HepG2 (cell line): ENCODE results near the gene DPAGT1. TPM values are rescaled to one million over a fixed set of nuclear protein-coding genes. Genes with fewer than 3 reads are reported as not detected.

Source experiments
- EZH2 ChIP-seq: conservative IDR thresholded peaks from 2 replicates; pipeline ENCODE4 v1.6.1; 2012; ENCODE audit warnings: mild to moderate bottlenecking, low read depth, low read length, moderate library complexity
- FOXA1 ChIP-seq, 2 experiments: fragments of 450-650 bp in 1 of 2; sonication (generic) in 1 of 2; formaldehyde crosslinking in 1 of 2; IDR thresholded peaks; 2 replicates each; pipeline versions ENCODE4 v1.4.0 to v1.6.1; 2016 to 2020; ENCODE audit warnings: missing genetic modification reagents in 1 of 2
- GABPB1 ChIP-seq: IDR thresholded peaks from 2 replicates; pipeline ENCODE4 v1.6.1; 2016; ENCODE audit warnings: mild to moderate bottlenecking, missing genetic modification reagents, moderate library complexity, missing compliant biosample characterization
- GPN1 ChIP-seq: sonication (generic); formaldehyde crosslinking; IDR thresholded peaks from 2 replicates; pipeline ENCODE4 v1.5.1; 2020; ENCODE audit warnings: missing genetic modification reagents, borderline replicate concordance
- KDM5B ChIP-seq: sonication (generic); formaldehyde crosslinking; IDR thresholded peaks from 2 replicates; pipeline ENCODE4 v1.4.0; 2020; ENCODE audit warnings: missing genetic modification reagents, mild to moderate bottlenecking, borderline replicate concordance
- NFE2L2 ChIP-seq: fragments of 150-350 bp; IDR thresholded peaks from 2 replicates; pipeline ENCODE4 v1.6.1; 2014; ENCODE audit warnings: low read length
- SP140L ChIP-seq: sonication (generic); formaldehyde crosslinking; IDR thresholded peaks from 2 replicates; pipeline ENCODE4 v1.4.0; 2020; ENCODE audit warnings: missing genetic modification reagents, borderline replicate concordance
- TBX3 ChIP-seq: fragments of 450-650 bp; IDR thresholded peaks from 2 replicates; pipeline ENCODE4 v1.6.1; 2017; ENCODE audit warnings: antibody characterized with exemption, mild to moderate bottlenecking, inconsistent platforms, borderline replicate concordance
- TCF12 ChIP-seq, 2 experiments: fragments of 450-650 bp in 1 of 2; sonication (generic) in 1 of 2; formaldehyde crosslinking in 1 of 2; IDR thresholded peaks; 2 replicates each; pipeline versions ENCODE4 v1.6.1 to v1.8.0; 2017 to 2022; ENCODE audit warnings: antibody characterized with exemption in 1 of 2, mild to moderate bottlenecking in 1 of 2, missing genetic modification reagents in 1 of 2, moderate library complexity in 1 of 2
- ZNF331 ChIP-seq: sonication (generic); formaldehyde crosslinking; IDR thresholded peaks from 2 replicates; pipeline ENCODE4 v1.4.0; 2020; ENCODE audit warnings: missing genetic modification reagents
- ZNF468 ChIP-seq: sonication (generic); formaldehyde crosslinking; IDR thresholded peaks from 2 replicates; pipeline ENCODE4 v1.8.0; 2022; ENCODE audit warnings: mild to moderate bottlenecking, moderate library complexity, missing genetic modification reagents
- ZNF83 ChIP-seq: sonication (generic); formaldehyde crosslinking; IDR thresholded peaks from 2 replicates; pipeline ENCODE4 v1.4.0; 2020; ENCODE audit warnings: missing genetic modification reagents, mild to moderate bottlenecking, borderline replicate concordance
- polyA plus RNA-seq, 8 experiments: library from polyadenylated mRNA; depleted of rRNA in 3 of 8; stranded (reverse) in 7 of 8; unstranded in 1 of 8; fragments of >200 nt; fragmentation: Illumina TruSeq in 4 of 8; extraction: Trizol in 4 of 8; gene quantifications; 2 replicates each; pipeline versions ENCODE4 v1.2.1 to v1.2.3, GENCODE V29; 2011 to 2016; ENCODE audit warnings: low read depth in 4 of 8, missing spikeins in 1 of 8, mixed read lengths in 1 of 8; ENCODE audit not compliant: insufficient read depth in 1 of 8
- total RNA-seq, 5 experiments: library from RNA; depleted of rRNA; stranded (reverse); fragments of >200 nt; fragmentation: Illumina TruSeq; extraction: Trizol; gene quantifications; 2 replicates each; pipeline ENCODE4 v1.2.3, GENCODE V29; 2016; ENCODE audit warnings: low read depth in 1 of 5
- TF ChIP-seq, protein P1 (sequence below): sonication (generic); formaldehyde crosslinking; IDR thresholded peaks from 2 replicates; pipeline ENCODE4 v1.8.1; 2023; ENCODE audit warnings: mild to moderate bottlenecking, missing genetic modification reagents
- TF ChIP-seq, protein P2 (sequence below): sonication (generic); formaldehyde crosslinking; IDR thresholded peaks from 2 replicates; pipeline ENCODE4 v1.8.1; 2023; ENCODE audit warnings: mild to moderate bottlenecking, inconsistent platforms, moderate library complexity, missing genetic modification reagents, borderline replicate concordance
- TF ChIP-seq, protein P3 (sequence below), 2 experiments: sonication (generic) in 1 of 2; formaldehyde crosslinking in 1 of 2; IDR thresholded peaks; 2 replicates each; pipeline versions ENCODE4 v1.5.1 to v1.6.1; 2011 to 2020; ENCODE audit warnings: borderline replicate concordance in 1 of 2, low read depth in 1 of 2, low read length in 1 of 2, mild to moderate bottlenecking in 1 of 2, missing genetic modification reagents in 1 of 2, moderate library complexity in 1 of 2
- TF ChIP-seq, protein P4 (sequence below): sonication (generic); formaldehyde crosslinking; IDR thresholded peaks from 2 replicates; pipeline ENCODE4 v1.5.0; 2020; ENCODE audit warnings: mild to moderate bottlenecking, missing genetic modification reagents
- TF ChIP-seq, protein P5 (sequence below): sonication (generic); formaldehyde crosslinking; IDR thresholded peaks from 2 replicates; pipeline ENCODE4 v1.5.1; 2020; ENCODE audit warnings: missing genetic modification reagents, mild to moderate bottlenecking, borderline replicate concordance
- TF ChIP-seq, protein P6 (sequence below): conservative IDR thresholded peaks from 2 replicates; pipeline ENCODE4 v1.6.1; 2018; ENCODE audit warnings: missing genetic modification reagents

The DPAGT1 gene
- total and polyA plus RNA-seq, 2 of the 13 experiments (the other 11 are each of a cell fraction or from before 2014, with no cell fraction given): 37.6 to 70.7 TPM

DNA sequence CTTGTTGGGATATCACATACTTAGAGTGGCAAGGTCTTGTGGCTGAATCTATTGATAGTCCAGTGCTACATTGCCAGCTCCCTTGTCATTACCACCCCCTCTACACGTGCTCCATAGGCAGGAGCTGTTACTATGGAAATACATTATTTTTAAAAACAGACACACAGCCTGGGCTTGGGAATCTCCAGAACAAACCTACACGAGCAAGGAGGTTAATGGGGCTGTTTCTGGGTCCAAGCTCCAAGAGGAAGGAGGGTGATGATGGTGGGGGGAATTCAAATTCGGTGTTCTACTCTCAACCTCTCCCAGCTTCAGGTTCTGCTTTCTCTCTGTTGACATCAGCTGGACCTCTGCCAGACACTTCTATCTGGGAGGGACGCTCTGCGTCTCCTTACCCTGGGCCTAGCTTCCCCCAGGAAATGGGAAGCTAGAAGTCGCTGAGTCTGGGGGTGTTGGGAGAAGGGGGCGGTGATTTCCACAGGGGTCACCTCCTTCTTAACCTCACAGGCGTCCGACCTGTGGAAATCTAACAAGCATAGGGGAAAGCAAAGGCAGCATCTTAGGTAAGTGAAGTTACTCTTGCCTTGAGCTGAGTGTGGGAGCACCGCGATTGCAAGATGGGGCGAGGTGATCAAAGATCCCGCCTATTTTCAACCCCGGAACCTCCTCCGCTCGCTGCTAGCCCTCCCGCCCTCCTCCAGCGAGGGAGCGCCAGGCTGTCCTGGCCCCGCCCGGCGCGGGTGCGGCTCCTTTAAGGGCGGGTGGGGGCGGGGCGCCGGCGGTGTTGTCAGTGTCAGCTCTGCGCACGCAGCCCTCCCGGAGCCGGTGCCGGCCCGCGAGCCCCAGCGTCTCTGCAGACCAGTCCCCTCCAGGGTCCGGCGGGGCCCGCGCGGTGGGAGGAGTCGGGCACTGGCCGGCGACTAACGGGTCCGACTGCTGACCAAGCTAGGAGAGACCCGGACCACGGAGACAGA lies 5.2 kb upstream of the DPAGT1 start, which contains the start of gene C2CD2L (continued):
- TF ChIP-seq, protein P1, sequence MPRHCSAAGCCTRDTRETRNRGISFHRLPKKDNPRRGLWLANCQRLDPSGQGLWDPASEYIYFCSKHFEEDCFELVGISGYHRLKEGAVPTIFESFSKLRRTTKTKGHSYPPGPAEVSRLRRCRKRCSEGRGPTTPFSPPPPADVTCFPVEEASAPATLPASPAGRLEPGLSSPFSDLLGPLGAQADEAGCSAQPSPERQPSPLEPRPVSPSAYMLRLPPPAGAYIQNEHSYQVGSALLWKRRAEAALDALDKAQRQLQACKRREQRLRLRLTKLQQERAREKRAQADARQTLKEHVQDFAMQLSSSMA (CRISPR knock-in tag): peak; percentile 23; the same call in 1 of the 2 replicates
- TF ChIP-seq GABPB1: peak; percentile 80
- TF ChIP-seq, protein P2, sequence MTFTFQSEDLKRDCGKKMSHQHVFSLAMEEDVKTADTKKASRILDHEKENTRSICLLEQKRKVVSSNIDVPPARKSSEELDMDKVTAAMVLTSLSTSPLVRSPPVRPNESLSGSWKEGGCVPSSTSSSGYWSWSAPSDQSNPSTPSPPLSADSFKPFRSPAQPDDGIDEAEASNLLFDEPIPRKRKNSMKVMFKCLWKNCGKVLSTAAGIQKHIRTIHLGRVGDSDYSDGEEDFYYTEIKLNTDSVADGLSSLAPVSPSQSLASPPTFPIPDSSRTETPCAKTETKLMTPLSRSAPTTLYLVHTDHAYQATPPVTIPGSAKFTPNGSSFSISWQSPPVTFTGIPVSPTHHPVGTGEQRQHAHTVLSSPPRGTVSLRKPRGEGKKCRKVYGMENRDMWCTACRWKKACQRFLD (CRISPR knock-in tag): no peak
- TF ChIP-seq SP140L: no peak
- TF ChIP-seq, protein P3, sequence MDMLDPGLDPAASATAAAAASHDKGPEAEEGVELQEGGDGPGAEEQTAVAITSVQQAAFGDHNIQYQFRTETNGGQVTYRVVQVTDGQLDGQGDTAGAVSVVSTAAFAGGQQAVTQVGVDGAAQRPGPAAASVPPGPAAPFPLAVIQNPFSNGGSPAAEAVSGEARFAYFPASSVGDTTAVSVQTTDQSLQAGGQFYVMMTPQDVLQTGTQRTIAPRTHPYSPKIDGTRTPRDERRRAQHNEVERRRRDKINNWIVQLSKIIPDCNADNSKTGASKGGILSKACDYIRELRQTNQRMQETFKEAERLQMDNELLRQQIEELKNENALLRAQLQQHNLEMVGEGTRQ (IDR thresholded peaks at IDR 0.05; ENCODE audit: low read depth, low read length): no peak
- TF ChIP-seq, protein P3 (CRISPR knock-in tag; IDR thresholded peaks at IDR 0.05; ENCODE audit: borderline replicate concordance): no peak
- 0 out of 2 replicates have a peak, but pooled peaks have one; percentile 5 for TF ChIP-seq GPN1 (CRISPR knock-in tag)
- no peak for TF ChIP-seq ZNF83 (CRISPR knock-in tag)
- TF ChIP-seq TBX3: no peak
- TF ChIP-seq NFE2L2: no peak
- no peak for TF ChIP-seq KDM5B (CRISPR knock-in tag)
- TF ChIP-seq ZNF331 (CRISPR knock-in tag): no peak
- no peak for TF ChIP-seq TCF12 (IDR thresholded peaks at IDR 0.05)
- TF ChIP-seq TCF12 (CRISPR knock-in tag; IDR thresholded peaks at IDR 0.05): no peak
- no peak for TF ChIP-seq ZNF468 (CRISPR knock-in tag)
- TF ChIP-seq, protein P4, sequence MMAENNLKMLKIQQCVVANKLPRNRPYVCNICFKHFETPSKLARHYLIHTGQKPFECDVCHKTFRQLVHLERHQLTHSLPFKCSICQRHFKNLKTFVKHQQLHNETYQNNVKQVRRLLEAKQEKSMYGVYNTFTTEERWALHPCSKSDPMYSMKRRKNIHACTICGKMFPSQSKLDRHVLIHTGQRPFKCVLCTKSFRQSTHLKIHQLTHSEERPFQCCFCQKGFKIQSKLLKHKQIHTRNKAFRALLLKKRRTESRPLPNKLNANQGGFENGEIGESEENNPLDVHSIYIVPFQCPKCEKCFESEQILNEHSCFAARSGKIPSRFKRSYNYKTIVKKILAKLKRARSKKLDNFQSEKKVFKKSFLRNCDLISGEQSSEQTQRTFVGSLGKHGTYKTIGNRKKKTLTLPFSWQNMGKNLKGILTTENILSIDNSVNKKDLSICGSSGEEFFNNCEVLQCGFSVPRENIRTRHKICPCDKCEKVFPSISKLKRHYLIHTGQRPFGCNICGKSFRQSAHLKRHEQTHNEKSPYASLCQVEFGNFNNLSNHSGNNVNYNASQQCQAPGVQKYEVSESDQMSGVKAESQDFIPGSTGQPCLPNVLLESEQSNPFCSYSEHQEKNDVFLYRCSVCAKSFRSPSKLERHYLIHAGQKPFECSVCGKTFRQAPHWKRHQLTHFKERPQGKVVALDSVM (CRISPR knock-in tag): no peak
- no peak for TF ChIP-seq FOXA1 (IDR thresholded peaks at IDR 0.05)
- TF ChIP-seq FOXA1 (CRISPR knock-in tag; IDR thresholded peaks at IDR 0.05): 0 out of 2 replicates have a peak, but pooled peaks have one; percentile 7
- no peak for TF ChIP-seq EZH2
- TF ChIP-seq, protein P5, sequence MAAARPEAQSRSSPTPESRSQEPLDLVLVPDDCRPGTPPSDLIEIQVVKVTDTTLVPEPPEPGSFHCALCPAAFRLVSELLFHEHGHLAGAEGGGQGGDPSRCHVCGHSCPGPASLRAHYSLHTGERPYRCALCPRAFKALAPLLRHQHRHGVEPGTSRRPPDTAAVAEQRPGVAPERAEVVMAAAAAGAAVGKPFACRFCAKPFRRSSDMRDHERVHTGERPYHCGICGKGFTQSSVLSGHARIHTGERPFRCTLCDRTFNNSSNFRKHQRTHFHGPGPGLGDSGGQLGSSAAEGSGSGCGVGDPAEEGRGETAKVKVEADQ (CRISPR knock-in tag): peak; percentile 40; the same call in 1 of the 2 replicates
- TF ChIP-seq, protein P6, sequence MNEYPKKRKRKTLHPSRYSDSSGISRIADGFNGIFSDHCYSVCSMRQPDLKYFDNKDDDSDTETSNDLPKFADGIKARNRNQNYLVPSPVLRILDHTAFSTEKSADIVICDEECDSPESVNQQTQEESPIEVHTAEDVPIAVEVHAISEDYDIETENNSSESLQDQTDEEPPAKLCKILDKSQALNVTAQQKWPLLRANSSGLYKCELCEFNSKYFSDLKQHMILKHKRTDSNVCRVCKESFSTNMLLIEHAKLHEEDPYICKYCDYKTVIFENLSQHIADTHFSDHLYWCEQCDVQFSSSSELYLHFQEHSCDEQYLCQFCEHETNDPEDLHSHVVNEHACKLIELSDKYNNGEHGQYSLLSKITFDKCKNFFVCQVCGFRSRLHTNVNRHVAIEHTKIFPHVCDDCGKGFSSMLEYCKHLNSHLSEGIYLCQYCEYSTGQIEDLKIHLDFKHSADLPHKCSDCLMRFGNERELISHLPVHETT (CRISPR knock-in tag): no peak
